SU-DHL-6 (cell line): ENCODE measurements around the gene CACNA1B.

ENCODE experiments used
- H2AFZ ChIP-seq: fragments of 200-600 bp; sonication (generic); 2 replicates; pipeline ENCODE4 v1.6.1; 2014; ENCODE audit warnings: low read depth, mild to moderate bottlenecking, moderate library complexity, mixed read lengths, antibody characterized with exemption, low read length; ENCODE audit not compliant: severe bottlenecking
- H3F3A ChIP-seq: fragments of 200-600 bp; shearing (Covaris generic); 2 replicates; pipeline ENCODE4 v1.6.0; 2016; ENCODE audit warnings: antibody characterized with exemption, mild to moderate bottlenecking; ENCODE audit not compliant: insufficient read depth
- H3K27ac ChIP-seq: fragments of 200-600 bp; sonication (generic); 2 replicates; pipeline ENCODE4 v1.5.1; 2016; ENCODE audit warnings: low read depth, mild to moderate bottlenecking, low read length, moderate library complexity, mixed read lengths
- H3K27me3 ChIP-seq: fragments of 200-600 bp; sonication (generic), shearing (Covaris generic); 2 replicates; pipeline ENCODE4 v1.6.0; 2014; ENCODE audit warnings: mild to moderate bottlenecking, low read length
- H3K36me3 ChIP-seq: fragments of 200-600 bp; sonication (generic); 2 replicates; pipeline ENCODE4 v1.6.1; 2014; ENCODE audit warnings: mild to moderate bottlenecking, low read length, mixed read lengths
- H3K4me2 ChIP-seq: fragments of 300-600, 200-600 bp; shearing (Covaris generic), sonication (generic); 2 replicates; pipeline ENCODE4 v1.6.0; 2014; ENCODE audit warnings: low read length, low read depth, mild to moderate bottlenecking; ENCODE audit not compliant: poor library complexity, severe bottlenecking
- H3K4me3 ChIP-seq: fragments of 200-600 bp; sonication (generic); 2 replicates; pipeline ENCODE4 v1.5.1; 2014; ENCODE audit warnings: antibody characterized with exemption, low read length, mild to moderate bottlenecking, mixed read lengths; ENCODE audit not compliant: insufficient read depth, poor library complexity, severe bottlenecking
- H3K79me2 ChIP-seq: fragments of 200-600 bp; sonication (generic); 2 replicates; pipeline ENCODE4 v1.6.1; 2014; ENCODE audit warnings: mild to moderate bottlenecking, low read length, moderate library complexity; ENCODE audit not compliant: insufficient read depth
- H3K9ac ChIP-seq: fragments of 200-600 bp; sonication (generic); 2 replicates; pipeline ENCODE4 v1.7.0; 2014; ENCODE audit warnings: mild to moderate bottlenecking, low read length
- H3K9me2 ChIP-seq: fragments of 200-600 bp; sonication (generic); replicated peaks from 2 replicates; pipeline ENCODE4 v1.6.1; 2014; ENCODE audit warnings: low read length; ENCODE audit not compliant: insufficient read depth
- H3K9me3 ChIP-seq: fragments of 200-600 bp; sonication (generic); 2 replicates; pipeline ENCODE4 v1.6.1; 2014; ENCODE audit warnings: low read length, mixed read lengths; ENCODE audit not compliant: insufficient read depth
- H4K20me1 ChIP-seq: fragments of 200-600 bp; sonication (generic); 2 replicates; pipeline ENCODE4 v1.6.1; 2014; ENCODE audit warnings: low read depth, mild to moderate bottlenecking, antibody characterized with exemption, low read length, moderate library complexity, mixed read lengths
- EZH2phosphoT487 ChIP-seq: fragments of 200-600 bp; sonication (generic), shearing (Covaris generic); conservative IDR thresholded peaks from 2 replicates; pipeline ENCODE4 v1.6.1; 2018; ENCODE audit warnings: mild to moderate bottlenecking, antibody characterized with exemption, low read length, moderate library complexity, mixed read lengths
- TF ChIP-seq, protein P1 (sequence below): fragments of 200-600 bp; sonication (generic); IDR thresholded peaks from one replicate; pipeline ENCODE4 v1.5.1; 2017; ENCODE audit warnings: antibody characterized with exemption, mild to moderate bottlenecking, low read length, moderate library complexity; ENCODE audit not compliant: insufficient read depth, poor library complexity, severe bottlenecking

Gene CACNA1B

DNA sequence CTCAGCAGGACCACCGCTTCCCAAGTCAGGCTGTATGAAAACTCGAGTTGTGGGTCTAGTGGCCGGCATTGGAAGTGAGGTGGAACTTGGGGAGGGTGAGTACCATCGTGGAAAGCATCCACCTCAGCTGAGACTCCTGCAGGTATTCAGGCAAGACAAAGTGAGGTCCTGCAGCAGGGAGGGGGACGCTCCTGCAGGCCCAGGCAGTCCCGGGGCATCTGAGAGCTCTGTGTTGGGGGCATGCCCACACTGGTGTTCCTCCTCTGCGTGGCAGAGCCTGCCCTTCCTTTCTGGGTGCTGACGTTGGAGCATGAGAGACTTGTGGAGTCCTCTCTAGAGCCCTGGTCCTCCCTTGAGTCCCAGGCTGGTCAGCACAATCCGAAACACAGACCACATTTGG is 187.7 kb downstream of the CACNA1B start:
- Histone ChIP-seq H3K4me2 (no peak overlapping the region), H3K9me3 (no peaks in the 10 kb centered on the region), H3K9ac (no peak overlapping the region), H3F3A (no peaks in the 10 kb centered on the region), H3K27me3 (no peaks in the 10 kb centered on the region), H3K27ac (no peak overlapping the region), H2AFZ (no peak overlapping the region), H3K79me2 (no peaks in the 10 kb centered on the region), H3K4me3 (no peak overlapping the region), H3K36me3 (no peaks in the 10 kb centered on the region), H3K9me2 (no peaks in the 10 kb centered on the region), H4K20me1 (no peaks in the 10 kb centered on the region)
- TF ChIP-seq, protein P1, sequence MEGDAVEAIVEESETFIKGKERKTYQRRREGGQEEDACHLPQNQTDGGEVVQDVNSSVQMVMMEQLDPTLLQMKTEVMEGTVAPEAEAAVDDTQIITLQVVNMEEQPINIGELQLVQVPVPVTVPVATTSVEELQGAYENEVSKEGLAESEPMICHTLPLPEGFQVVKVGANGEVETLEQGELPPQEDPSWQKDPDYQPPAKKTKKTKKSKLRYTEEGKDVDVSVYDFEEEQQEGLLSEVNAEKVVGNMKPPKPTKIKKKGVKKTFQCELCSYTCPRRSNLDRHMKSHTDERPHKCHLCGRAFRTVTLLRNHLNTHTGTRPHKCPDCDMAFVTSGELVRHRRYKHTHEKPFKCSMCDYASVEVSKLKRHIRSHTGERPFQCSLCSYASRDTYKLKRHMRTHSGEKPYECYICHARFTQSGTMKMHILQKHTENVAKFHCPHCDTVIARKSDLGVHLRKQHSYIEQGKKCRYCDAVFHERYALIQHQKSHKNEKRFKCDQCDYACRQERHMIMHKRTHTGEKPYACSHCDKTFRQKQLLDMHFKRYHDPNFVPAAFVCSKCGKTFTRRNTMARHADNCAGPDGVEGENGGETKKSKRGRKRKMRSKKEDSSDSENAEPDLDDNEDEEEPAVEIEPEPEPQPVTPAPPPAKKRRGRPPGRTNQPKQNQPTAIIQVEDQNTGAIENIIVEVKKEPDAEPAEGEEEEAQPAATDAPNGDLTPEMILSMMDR: no peak
- no peak for TF ChIP-seq EZH2phosphoT487

DNA sequence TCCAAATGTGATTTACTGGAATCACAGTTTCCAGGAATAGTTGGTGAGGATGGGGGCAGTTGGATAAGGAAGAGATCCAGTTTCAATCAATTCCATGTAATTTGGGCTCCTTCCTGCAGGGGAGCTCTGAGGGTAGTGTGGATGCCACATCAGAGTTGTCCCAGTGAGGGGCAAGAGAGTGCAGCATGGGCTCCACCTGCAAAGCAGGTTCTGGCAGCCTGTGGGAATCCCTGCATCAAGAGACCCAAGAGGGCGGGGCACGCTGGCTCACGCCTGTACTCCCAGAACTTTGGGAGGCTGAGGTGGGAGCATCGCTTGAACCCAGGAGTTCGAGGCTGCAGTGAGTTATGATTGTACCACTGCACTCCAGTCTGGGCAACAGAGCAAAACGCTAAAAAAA is 188.5 kb downstream of the CACNA1B start:
- H3K27ac ChIP-seq: no peak overlapping the region
- no peaks in the 10 kb centered on the region for H3K9me2 ChIP-seq
- no peaks in the 10 kb centered on the region for H3K27me3 ChIP-seq
- H3K36me3 ChIP-seq: no peaks in the 10 kb centered on the region
- H3K9ac ChIP-seq: no peak overlapping the region
- no peaks in the 10 kb centered on the region for H3K9me3 ChIP-seq
- H4K20me1 ChIP-seq: no peaks in the 10 kb centered on the region
- TF ChIP-seq, protein P1: no peak
- no peak for TF ChIP-seq EZH2phosphoT487
- H3K79me2 ChIP-seq: no peaks in the 10 kb centered on the region
- H3K4me2 ChIP-seq: no peak overlapping the region
- H3F3A ChIP-seq: no peaks in the 10 kb centered on the region
- H3K4me3 ChIP-seq: no peak overlapping the region
- H2AFZ ChIP-seq: no peak overlapping the region

DNA sequence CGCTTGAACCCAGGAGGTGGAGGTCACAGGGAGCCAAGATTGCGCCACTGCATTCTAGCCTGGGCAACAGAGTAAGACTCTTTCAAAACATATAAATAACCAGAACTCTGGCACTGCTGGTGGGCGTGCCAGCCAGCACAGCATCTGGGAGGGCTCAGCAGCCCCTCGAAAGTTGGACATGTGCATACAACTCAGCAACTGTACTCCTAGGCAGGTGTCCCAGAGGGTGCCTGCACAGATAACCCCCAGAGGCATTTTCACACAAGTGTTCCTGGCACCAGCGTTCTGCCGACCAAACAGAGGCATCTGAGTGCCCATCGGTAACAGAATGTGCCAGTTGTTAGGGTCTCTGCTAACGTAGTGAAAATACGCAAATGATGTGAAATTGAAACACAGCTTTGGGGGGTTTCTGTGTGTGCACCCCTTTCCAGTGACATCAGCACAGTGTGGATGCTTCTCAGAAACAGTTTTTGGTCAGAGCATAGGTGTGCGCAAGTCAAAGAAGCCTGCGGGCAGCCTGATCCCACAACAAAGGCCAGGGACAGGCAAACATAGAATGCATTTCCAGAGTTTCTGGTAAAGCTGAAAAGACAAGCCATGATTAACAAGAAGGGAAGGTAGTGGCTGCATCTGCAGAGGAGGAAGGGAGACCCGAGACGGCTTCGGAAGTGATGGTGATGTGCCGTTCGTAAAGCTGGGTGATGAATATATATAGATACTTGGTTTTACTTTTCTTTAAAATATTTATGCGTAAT is 190.2 kb downstream of the CACNA1B start:
- H4K20me1 ChIP-seq: no peaks in the 10 kb centered on the region
- H3K4me2 ChIP-seq: no peak overlapping the region
- no peak overlapping the region for H2AFZ ChIP-seq
- no peaks in the 10 kb centered on the region for H3K27me3 ChIP-seq
- H3K36me3 ChIP-seq: no peaks in the 10 kb centered on the region
- no peak overlapping the region for H3K4me3 ChIP-seq
- H3F3A ChIP-seq: no peaks in the 10 kb centered on the region
- TF ChIP-seq, protein P1: no peak
- TF ChIP-seq EZH2phosphoT487: no peak
- H3K9me3 ChIP-seq: no peaks in the 10 kb centered on the region
- no peak overlapping the region for H3K9ac ChIP-seq
- no peaks in the 10 kb centered on the region for H3K79me2 ChIP-seq
- no peaks in the 10 kb centered on the region for H3K9me2 ChIP-seq
- H3K27ac ChIP-seq: no peak overlapping the region
